Esophagus muscularis mucosa (tissue), 4 donors: ENCODE data around the gene RPL22L1. TPM values are rescaled to one million over a fixed set of nuclear protein-coding genes. Genes with fewer than 3 reads are reported as not detected.

ENCODE experiments used
- DNase-seq: peaks from one replicate; pipeline ENCODE4 v3.0.0-alpha.2; 2017; ENCODE audit errors: extremely low spot score
- H3K27ac ChIP-seq, 4 donors: fragments of 200-600 bp; sonication (generic); replicated peaks in 1 of 4; 1 replicate in 3 of 4; 2 replicates in 1 of 4; pipeline ENCODE4 v1.5.1; 2016 to 2019; ENCODE audit warnings: mild to moderate bottlenecking in 1 of 4
- H3K27me3 ChIP-seq, 4 donors: fragments of 200-600 bp; sonication (generic); one replicate each; pipeline versions ENCODE4 v1.5.1 to v1.6.0; 2016 to 2019
- H3K36me3 ChIP-seq, 4 donors: fragments of 200-600 bp; sonication (generic); one replicate each; pipeline ENCODE4 v1.5.1; 2016 to 2019
- H3K4me1 ChIP-seq, 4 donors: fragments of 200-600 bp; sonication (generic); one replicate each; pipeline ENCODE4 v1.5.1; 2016 to 2019
- H3K4me3 ChIP-seq, 4 donors: fragments of 200-600 bp; sonication (generic); 1 replicate in 2 of 4; 2 replicates in 2 of 4; pipeline ENCODE4 v1.5.1; 2016 to 2019; ENCODE audit warnings: mild to moderate bottlenecking in 4 of 4, moderate library complexity in 1 of 4
- H3K9me3 ChIP-seq, 4 donors: fragments of 200-600 bp; sonication (generic); 1 replicate in 3 of 4; 2 replicates in 1 of 4; pipeline ENCODE4 v1.5.1; 2016 to 2019
- CTCF ChIP-seq, 3 experiments: fragments of 200-600 bp in 2 of 3; fragments of 450-650 bp in 1 of 3; sonication (generic) in 2 of 3; IDR thresholded peaks; one replicate each; pipeline ENCODE4 v1.5.1; 2017 to 2019; ENCODE audit warnings: antibody characterized with exemption in 3 of 3, mild to moderate bottlenecking in 2 of 3, moderate library complexity in 1 of 3
- EP300 ChIP-seq: sonication (generic); formaldehyde crosslinking; IDR thresholded peaks from one replicate; pipeline ENCODE4 v1.6.1; 2017; ENCODE audit warnings: antibody characterized with exemption
- POLR2A ChIP-seq: fragments of 450-650 bp; IDR thresholded peaks from one replicate; pipeline ENCODE4 v1.6.1; 2017; ENCODE audit warnings: antibody characterized with exemption, moderate library complexity, mild to moderate bottlenecking, low read depth
- POLR2AphosphoS5 ChIP-seq, 2 donors: sonication (generic); formaldehyde crosslinking; IDR thresholded peaks; one replicate each; pipeline ENCODE4 v1.6.1; 2017; ENCODE audit warnings: antibody characterized with exemption in 2 of 2
- WGBS: methylation state at CpG from one replicate; pipeline ENCODE4 v1.1.5; 2018; 5-methylcytosine and 5-hydroxymethylcytosine counted together
- intact Hi-C: fragments of 100-400 bp; cut with DNase I; formaldehyde crosslinking; loops from one replicate; pipeline ENCODE4 v1.15.1; 2023
- total RNA-seq, 4 donors: library from RNA; depleted of rRNA; stranded (reverse); fragments of >200 nt; gene quantifications; one replicate each; pipeline versions ENCODE4 v1.1.0 to v1.2.1, GENCODE V29; 2016

Gene RPL22L1
- total RNA-seq, 4 donors from 2014 or later: 17.2 to 57.0 (median 37.1) TPM

- Histone ChIP-seq H3K4me1 (peaks cover 6 to 22% (median 18%) of the 10 kb centered on the region in 4 donors), H3K36me3 (no peaks in the 10 kb centered on the region), H3K9me3 (peaks cover 0 to 23% (median 3%) of the 10 kb centered on the region in 4 donors), H3K4me3 (no peak overlapping the region), H3K27me3 (peaks cover 0 to 5% (median 0%) of the 10 kb centered on the region in 4 donors), H3K27ac (no peak overlapping the region)
- no peak for DNase-seq
- 97% methylated on average over 3 of the region's 3 CpGs for WGBS
- intact Hi-C loops: no loop called here
- TF ChIP-seq POLR2A (no peak), CTCF (IDR thresholded peaks at IDR 0.05) (no peak), EP300 (no peak), POLR2AphosphoS5 (IDR thresholded peaks at IDR 0.05) (no peak)
These were observed 41.1 kb upstream of the RPL22L1 start for GRCh38 chr3:170911051-170911450.

- H3K27ac ChIP-seq: no peak overlapping the region
- peaks cover 0 to 23% (median 3%) of the 10 kb centered on the region in 4 donors for H3K9me3 ChIP-seq
- no peak for DNase-seq
- TF ChIP-seq POLR2AphosphoS5 (IDR thresholded peaks at IDR 0.05): no peak
- TF ChIP-seq POLR2A: no peak
- no peak for TF ChIP-seq CTCF (IDR thresholded peaks at IDR 0.05)
- no peak for TF ChIP-seq EP300
- peaks cover 0 to 5% (median 0%) of the 10 kb centered on the region in 4 donors for H3K27me3 ChIP-seq
- intact Hi-C loops: no loop called here
- no peaks in the 10 kb centered on the region for H3K36me3 ChIP-seq
- no peak overlapping the region for H3K4me3 ChIP-seq
- peaks cover 6 to 22% (median 18%) of the 10 kb centered on the region in 4 donors for H3K4me1 ChIP-seq
These were observed 40.5 kb upstream of the RPL22L1 start for GRCh38 chr3:170910542-170910941.

- no peak for DNase-seq
- intact Hi-C loops: loop anchor here (5.0 kb wide), 1 partner anchor 37 kb away; the partner anchor contains the start of gene RPL22L1
- Histone ChIP-seq H3K27ac (peak overlapping the region; percentile 74 to 82 (median 79)), H3K9me3 (peaks cover 0 to 23% (median 3%) of the 10 kb centered on the region in 4 donors), H3K27me3 (peaks cover 0 to 5% (median 0%) of the 10 kb centered on the region in 4 donors), H3K36me3 (no peaks in the 10 kb centered on the region), H3K4me3 (peak overlapping the region; percentile 72 to 79 (median 77)), H3K4me1 (peaks cover 6 to 22% (median 18%) of the 10 kb centered on the region in 4 donors)
- no peak for TF ChIP-seq CTCF (IDR thresholded peaks at IDR 0.05)
- TF ChIP-seq POLR2AphosphoS5 (IDR thresholded peaks at IDR 0.05): peak in 1 of 2 donors; percentile 42
- 85% methylated on average over 11 of the region's 17 CpGs for WGBS
These were observed 39.3 kb upstream of the RPL22L1 start for GRCh38 chr3:170909129-170909903.

GRCh38 chr3:170908235-170909116 lies 38.5 kb upstream of the RPL22L1 start, which contains the start of gene EIF5A2:
Gene EIF5A2, minus strand, starts transcription at chr3:170908637. Its CDS starts 831 bp downstream, at chr3:170907806.
- H3K27me3 ChIP-seq: peaks cover 0 to 5% (median 0%) of the 10 kb centered on the region in 4 donors
- H3K36me3 ChIP-seq: no peaks in the 10 kb centered on the region
- H3K9me3 ChIP-seq: peaks cover 0 to 23% (median 3%) of the 10 kb centered on the region in 4 donors
- H3K4me1 ChIP-seq: peaks cover 6 to 22% (median 18%) of the 10 kb centered on the region in 4 donors
- intact Hi-C loops: loop anchor here (5.0 kb wide), 1 partner anchor 36 kb away; the partner anchor contains the start of gene RPL22L1
- DNase-seq: peak; percentile 99
- TF ChIP-seq CTCF (IDR thresholded peaks at IDR 0.05) (no peak), POLR2AphosphoS5 (IDR thresholded peaks at IDR 0.05) (peak; percentile 83), EP300 (no peak), POLR2A (no peak)
- 18% methylated on average over 46 of the region's 73 CpGs for WGBS
- peak within 1 kb of the TSS; percentile 72 to 79 (median 77) for H3K4me3 ChIP-seq
- peak within 1 kb of the TSS; percentile 74 to 82 (median 79) for H3K27ac ChIP-seq
